Endodermal cell (in vitro differentiated cells): ENCODE data around the gene BICD2. TPM values are rescaled to one million over a fixed set of nuclear protein-coding genes. Genes with fewer than 3 reads are reported as not detected.
A peak's percentile ranks its signal among the peaks of the same experiment; 100 is the strongest.

Experiments used
- DNase-seq: peaks from one replicate; pipeline ENCODE4 v3.0.0-alpha.2; 2017
- H3K27ac ChIP-seq: 2 replicates; pipeline ENCODE4 v1.5.1; 2013; ENCODE audit warnings: mild to moderate bottlenecking, low read depth, low read length, moderate library complexity
- H3K27me3 ChIP-seq: 2 replicates; pipeline ENCODE4 v1.6.1; 2013; ENCODE audit warnings: mild to moderate bottlenecking, low read length, moderate library complexity; ENCODE audit not compliant: insufficient read depth, control insufficient read depth, poor library complexity, severe bottlenecking
- H3K36me3 ChIP-seq: 2 replicates; pipeline ENCODE4 v1.7.0; 2013; ENCODE audit warnings: mild to moderate bottlenecking, low read length, moderate library complexity; ENCODE audit not compliant: control insufficient read depth, insufficient read depth
- H3K4me1 ChIP-seq: one replicate; pipeline ENCODE4 v1.7.0; 2013; ENCODE audit warnings: low read length; ENCODE audit not compliant: control insufficient read depth, insufficient read depth
- H3K4me3 ChIP-seq: 2 replicates; pipeline ENCODE4 v1.5.1; 2013; ENCODE audit warnings: mild to moderate bottlenecking, low read length, moderate library complexity
- H3K9ac ChIP-seq: 2 replicates; pipeline ENCODE4 v1.6.1; 2013; ENCODE audit warnings: mild to moderate bottlenecking, low read length, moderate library complexity; ENCODE audit not compliant: poor library complexity, severe bottlenecking; ENCODE audit errors: extremely low read depth
- H3K9me3 ChIP-seq: 2 replicates; pipeline ENCODE4 v1.6.1; 2013; ENCODE audit warnings: mild to moderate bottlenecking, low read length, moderate library complexity; ENCODE audit not compliant: control insufficient read depth
- H3K27ac Mint-ChIP-seq: 2 replicates; pipeline ENCODE4 v1.8.0; 2020; ENCODE audit warnings: mixed read lengths
- H3K27me3 Mint-ChIP-seq: 2 replicates; pipeline ENCODE4 v1.8.0; 2021; ENCODE audit warnings: mild to moderate bottlenecking, mixed read lengths; ENCODE audit not compliant: insufficient read depth
- H3K36me3 Mint-ChIP-seq: 2 replicates; pipeline ENCODE4 v1.8.0; 2020; ENCODE audit warnings: low read depth, mixed read lengths
- H3K4me1 Mint-ChIP-seq: 2 replicates; pipeline ENCODE4 v1.8.0; 2020; ENCODE audit warnings: mixed read lengths
- H3K4me3 Mint-ChIP-seq: 2 replicates; pipeline ENCODE4 v1.8.0; 2020; ENCODE audit warnings: mild to moderate bottlenecking, moderate library complexity, mixed read lengths
- H3K9me3 Mint-ChIP-seq: 2 replicates; pipeline ENCODE4 v1.8.0; 2020; ENCODE audit warnings: mild to moderate bottlenecking, mixed read lengths
- WGBS, 2 experiments: methylation state at CpG; one replicate each; pipeline versions ENCODE4 v1.1.5 to v1.1.7; 2013; ENCODE audit warnings: missing lambda C conversion rate in 2 of 2, mixed read lengths in 1 of 2; ENCODE audit not compliant: insufficient coverage in 1 of 2, insufficient read length in 1 of 2; 5-methylcytosine and 5-hydroxymethylcytosine counted together
- total RNA-seq, 2 donors: library from RNA; stranded (reverse); fragmentation: NEBNext Ultra II Directional in 1 of 2; extraction: Animal tissue kit (Norgen Biotek cat#: 25700) in 1 of 2; gene quantifications; 2 replicates in 1 of 2; 3 replicates in 1 of 2; pipeline ENCODE4 v1.2.1, GENCODE V29; 2021
- TF ChIP-seq, protein P1 (sequence below): fragments of 200-600 bp; sonication (generic); conservative IDR thresholded peaks from 2 replicates; pipeline ENCODE4 v1.5.0; 2021; ENCODE audit warnings: antibody characterized with exemption, mild to moderate bottlenecking

BICD2 gene
- total RNA-seq, 2 donors from 2014 or later = 20.7 to 20.9 TPM

DNA sequence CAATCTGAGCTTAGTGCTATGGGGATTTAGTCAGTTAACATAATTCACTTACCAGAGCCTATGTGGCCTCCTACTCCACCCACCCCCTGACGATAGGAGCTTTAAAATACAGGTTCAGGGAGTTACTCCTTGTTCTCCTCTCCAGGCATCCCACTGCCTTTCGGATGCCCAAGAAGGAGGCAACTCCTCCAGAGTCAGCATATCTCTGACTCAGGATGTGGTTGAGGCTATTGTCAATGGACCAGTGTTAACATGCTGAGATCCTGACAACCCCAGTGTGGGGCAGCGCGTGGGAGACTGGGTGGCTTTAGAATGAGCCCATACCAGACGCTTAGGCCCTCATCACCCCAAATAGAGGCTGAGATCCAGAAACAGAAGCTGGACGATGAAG is 27.4 kb downstream of the BICD2 start:
- no peak overlapping the region for H3K9ac ChIP-seq
- peak; percentile 43 for DNase-seq
- WGBS, 2 experiments = 72 to 79% methylated on average over 5 to 6 of the region's 6 CpGs
- Mint-ChIP-seq H3K9me3 (no peaks in the 10 kb centered on the region), H3K4me1 (peaks cover 23% of the 10 kb centered on the region), H3K27me3 (no peaks in the 10 kb centered on the region), H3K36me3 (no peaks in the 10 kb centered on the region), H3K27ac (no peak overlapping the region), H3K4me3 (no peak overlapping the region)
- no peaks in the 10 kb centered on the region for H3K4me1 ChIP-seq
- TF ChIP-seq, protein P1, sequence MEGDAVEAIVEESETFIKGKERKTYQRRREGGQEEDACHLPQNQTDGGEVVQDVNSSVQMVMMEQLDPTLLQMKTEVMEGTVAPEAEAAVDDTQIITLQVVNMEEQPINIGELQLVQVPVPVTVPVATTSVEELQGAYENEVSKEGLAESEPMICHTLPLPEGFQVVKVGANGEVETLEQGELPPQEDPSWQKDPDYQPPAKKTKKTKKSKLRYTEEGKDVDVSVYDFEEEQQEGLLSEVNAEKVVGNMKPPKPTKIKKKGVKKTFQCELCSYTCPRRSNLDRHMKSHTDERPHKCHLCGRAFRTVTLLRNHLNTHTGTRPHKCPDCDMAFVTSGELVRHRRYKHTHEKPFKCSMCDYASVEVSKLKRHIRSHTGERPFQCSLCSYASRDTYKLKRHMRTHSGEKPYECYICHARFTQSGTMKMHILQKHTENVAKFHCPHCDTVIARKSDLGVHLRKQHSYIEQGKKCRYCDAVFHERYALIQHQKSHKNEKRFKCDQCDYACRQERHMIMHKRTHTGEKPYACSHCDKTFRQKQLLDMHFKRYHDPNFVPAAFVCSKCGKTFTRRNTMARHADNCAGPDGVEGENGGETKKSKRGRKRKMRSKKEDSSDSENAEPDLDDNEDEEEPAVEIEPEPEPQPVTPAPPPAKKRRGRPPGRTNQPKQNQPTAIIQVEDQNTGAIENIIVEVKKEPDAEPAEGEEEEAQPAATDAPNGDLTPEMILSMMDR = no peak
- H3K9me3 ChIP-seq = no peaks in the 10 kb centered on the region
- no peaks in the 10 kb centered on the region for H3K36me3 ChIP-seq
- no peak overlapping the region for H3K4me3 ChIP-seq
- no peaks in the 10 kb centered on the region for H3K27me3 ChIP-seq
- no peak overlapping the region for H3K27ac ChIP-seq

GRCh38 chr9:92736563-92737215 is 27.9 kb downstream of the BICD2 start:
- no peaks in the 10 kb centered on the region for H3K36me3 ChIP-seq
- TF ChIP-seq, protein P1 = no peak
- peak; percentile 16 for DNase-seq
- Mint-ChIP-seq H3K9me3 (no peaks in the 10 kb centered on the region), H3K4me1 (peaks cover 23% of the 10 kb centered on the region), H3K27ac (no peak overlapping the region), H3K27me3 (no peaks in the 10 kb centered on the region), H3K4me3 (no peak overlapping the region), H3K36me3 (no peaks in the 10 kb centered on the region)
- no peak overlapping the region for H3K27ac ChIP-seq
- H3K27me3 ChIP-seq = no peaks in the 10 kb centered on the region
- H3K4me3 ChIP-seq = no peak overlapping the region
- H3K4me1 ChIP-seq = no peaks in the 10 kb centered on the region
- 94% methylated on average over 6 to 9 of the region's 9 CpGs for WGBS, 2 experiments
- no peaks in the 10 kb centered on the region for H3K9me3 ChIP-seq
- no peak overlapping the region for H3K9ac ChIP-seq

DNA sequence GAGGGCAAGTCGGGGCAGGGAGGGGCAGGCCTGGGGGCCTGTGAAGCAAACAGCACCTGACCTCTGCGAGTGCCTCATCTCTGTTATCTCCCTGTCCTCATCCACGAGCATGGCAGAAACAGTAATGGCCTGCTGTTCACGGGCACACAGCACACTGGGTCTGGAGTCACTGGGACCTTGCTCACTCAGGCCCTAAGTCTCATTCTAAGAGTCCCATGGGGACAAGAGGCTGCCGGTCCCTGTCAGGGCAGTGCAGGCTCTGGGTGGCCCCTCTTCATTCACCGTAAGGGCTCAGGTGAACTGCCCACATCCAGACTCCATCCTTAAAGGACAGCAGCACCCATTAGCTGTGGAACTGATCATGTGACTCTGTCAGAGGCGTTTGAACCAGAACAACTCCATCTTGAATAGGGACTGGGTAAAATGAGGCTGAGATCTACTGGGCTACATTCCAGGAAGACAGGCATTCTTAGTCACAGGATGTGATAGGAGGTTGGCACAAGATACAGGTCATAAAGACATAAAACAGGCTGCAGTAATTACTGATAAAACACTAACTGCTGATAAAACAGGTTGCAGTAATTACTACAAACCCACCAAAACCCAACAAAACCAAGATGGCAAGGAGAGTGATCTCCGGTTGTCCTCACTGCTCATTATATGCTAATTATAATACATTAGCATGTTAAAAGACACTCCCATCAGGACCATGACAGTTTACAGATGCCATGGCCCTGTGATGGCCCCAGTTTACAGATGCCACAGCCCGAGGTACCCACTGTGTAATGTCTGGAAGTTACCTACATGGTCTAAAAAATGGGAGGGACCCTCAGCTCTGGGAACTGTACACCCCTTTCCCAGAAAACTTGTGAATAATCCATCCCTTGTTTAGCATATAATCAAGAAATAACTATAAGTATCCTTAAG is 28.7 kb downstream of the BICD2 start:
- Mint-ChIP-seq H3K27ac (peak overlapping the region; percentile 30), H3K27me3 (no peaks in the 10 kb centered on the region), H3K4me3 (no peak overlapping the region), H3K9me3 (no peaks in the 10 kb centered on the region), H3K4me1 (peaks cover 23% of the 10 kb centered on the region), H3K36me3 (no peaks in the 10 kb centered on the region)
- H3K4me3 ChIP-seq = no peak overlapping the region
- no peaks in the 10 kb centered on the region for H3K4me1 ChIP-seq
- TF ChIP-seq, protein P1 = no peak
- no peaks in the 10 kb centered on the region for H3K9me3 ChIP-seq
- 89 to 95% methylated on average over 5 to 9 of the region's 9 CpGs for WGBS, 2 experiments
- H3K9ac ChIP-seq = no peak overlapping the region
- H3K27ac ChIP-seq = no peak overlapping the region
- H3K27me3 ChIP-seq = no peaks in the 10 kb centered on the region
- no peaks in the 10 kb centered on the region for H3K36me3 ChIP-seq
- peak; percentile 10 for DNase-seq
